Epithelial cell of prostate (primary cell): Measurements from ENCODE around the gene UBR1.

ENCODE experiments used
- DNase-seq: peaks from one replicate; pipeline ENCODE4 v3.0.0-alpha.2; 2011; ENCODE audit warnings: low read depth, low spot score
- H3K27ac ChIP-seq: fragments of 450-650 bp; 2 replicates; pipeline ENCODE4 v1.5.1; 2017; ENCODE audit warnings: mild to moderate bottlenecking

The UBR1 gene

GRCh38 chr15:43111354-43111753 is 5.5 kb upstream of the UBR1 start:
- H3K27ac ChIP-seq = no peak overlapping the region
- no peak for DNase-seq

- no peak for DNase-seq
- H3K27ac ChIP-seq = no peak overlapping the region
Measured at GRCh38 chr15:43107751-43108150, 1.9 kb upstream of the UBR1 start.

- H3K27ac ChIP-seq = peak overlapping the region; percentile 79
- no peak for DNase-seq
Measured at GRCh38 chr15:43106486-43106829, 620 bp upstream of the UBR1 start.

- no peak for DNase-seq
- peak overlapping the region; percentile 79 for H3K27ac ChIP-seq
Measured at GRCh38 chr15:43105077-43105736, 631 bp downstream of the UBR1 start.

GRCh38 chr15:43104426-43104825 is 1.4 kb downstream of the UBR1 start:
- DNase-seq = no peak
- peak overlapping the region; percentile 79 for H3K27ac ChIP-seq

GRCh38 chr15:43103907-43104306 is 1.9 kb downstream of the UBR1 start:
- peak overlapping the region; percentile 79 for H3K27ac ChIP-seq

GRCh38 chr15:43102187-43102586 is 3.7 kb downstream of the UBR1 start:
- DNase-seq = no peak
- H3K27ac ChIP-seq = peak overlapping the region; percentile 93

More at GRCh38 chr15:43103907-43104306, 1.9 kb downstream of the UBR1 start:
- DNase-seq = no peak

GRCh38 chr15:43100971-43101370 is 4.9 kb downstream of the UBR1 start:
- peak; percentile 51 for DNase-seq
- peak overlapping the region; percentile 93 for H3K27ac ChIP-seq

GRCh38 chr15:43099105-43099845 is 6.6 kb downstream of the UBR1 start:
- DNase-seq = no peak
- H3K27ac ChIP-seq = no peak overlapping the region

- DNase-seq = no peak
- H3K27ac ChIP-seq = peak overlapping the region; percentile 18
Measured at GRCh38 chr15:43096411-43096810, 9.4 kb downstream of the UBR1 start.

- no peak for DNase-seq
- peak overlapping the region; percentile 18 for H3K27ac ChIP-seq
Measured at GRCh38 chr15:43095708-43096347, 10.0 kb downstream of the UBR1 start.

- H3K27ac ChIP-seq = no peak overlapping the region
- no peak for DNase-seq
Measured at GRCh38 chr15:43095243-43095642, 10.6 kb downstream of the UBR1 start.

GRCh38 chr15:43094416-43095030 is 11.3 kb downstream of the UBR1 start:
- H3K27ac ChIP-seq = no peak overlapping the region
- DNase-seq = no peak

GRCh38 chr15:43093026-43093425 is 12.8 kb downstream of the UBR1 start:
- no peak for DNase-seq
- no peak overlapping the region for H3K27ac ChIP-seq

- no peak for DNase-seq
- no peak overlapping the region for H3K27ac ChIP-seq
Measured at GRCh38 chr15:43091859-43092258, 14.0 kb downstream of the UBR1 start.

- DNase-seq = no peak
Measured at GRCh38 chr15:43086551-43086950, 19.3 kb downstream of the UBR1 start.

GRCh38 chr15:43085921-43086320 is 19.9 kb downstream of the UBR1 start:
- H3K27ac ChIP-seq = no peak overlapping the region
- DNase-seq = no peak

More at GRCh38 chr15:43086551-43086950, 19.3 kb downstream of the UBR1 start:
- H3K27ac ChIP-seq = no peak overlapping the region

- DNase-seq = no peak
- H3K27ac ChIP-seq = no peak overlapping the region
Measured at GRCh38 chr15:43082509-43082908, 23.3 kb downstream of the UBR1 start.

GRCh38 chr15:43081283-43081682 is 24.6 kb downstream of the UBR1 start:
- DNase-seq = no peak
- H3K27ac ChIP-seq = no peak overlapping the region

- no peak overlapping the region for H3K27ac ChIP-seq
- no peak for DNase-seq
Measured at GRCh38 chr15:43071451-43071850, 34.4 kb downstream of the UBR1 start.

- no peak overlapping the region for H3K27ac ChIP-seq
- no peak for DNase-seq
Measured at GRCh38 chr15:43070893-43071292, 34.9 kb downstream of the UBR1 start.
